SK-N-SH (cell line): ENCODE results near the gene DCUN1D3. TPM values are rescaled to one million over a fixed set of nuclear protein-coding genes. Genes with fewer than 3 reads are reported as not detected.

Experiments
- CTCF ChIA-PET: fragments of 300-600, 350-600 bp; formaldehyde crosslinking; extraction: SDS; loops from one replicate; lab custom pipeline; 2021; lab: Yijun Ruan, JAX
- POLR2A ChIA-PET: fragments of 350-600 bp; sonication (Branson Sonifier 250); formaldehyde crosslinking; extraction: SDS; loops from one replicate; lab custom pipeline; 2020; ENCODE audit warnings: antibody characterized with exemption, inconsistent platforms; lab: Yijun Ruan, JAX
- DNase-seq: peaks from one replicate; pipeline ENCODE4 v3.0.0; 2012
- H2AFZ ChIP-seq: fragments of 200-600 bp; sonication (generic); 2 replicates; pipeline ENCODE4 v1.8.1; 2016; ENCODE audit warnings: antibody characterized with exemption, mild to moderate bottlenecking, low read depth
- H3F3A ChIP-seq: fragments of 200-600 bp; sonication (generic); replicated peaks from 2 replicates; pipeline ENCODE3; 2016; ENCODE audit warnings: antibody characterized with exemption, mild to moderate bottlenecking; ENCODE audit not compliant: insufficient read depth
- H3K27ac ChIP-seq, 2 experiments: fragments of 200-500 bp in 1 of 2; fragments of 200-600 bp in 1 of 2; sonication (Bioruptor generic) in 1 of 2; sonication (generic), shearing (Covaris generic) in 1 of 2; 2 replicates each; pipeline versions ENCODE4 v1.5.1 to v1.6.1; 2014 to 2016; ENCODE audit warnings: low read depth in 2 of 2, inconsistent platforms in 1 of 2, low read length in 1 of 2, mild to moderate bottlenecking in 1 of 2, mixed read lengths in 1 of 2
- H3K27me3 ChIP-seq: fragments of 200-600 bp; sonication (generic), shearing (Covaris generic); 2 replicates; pipeline ENCODE4 v1.6.1; 2016; ENCODE audit warnings: mixed run types; ENCODE audit not compliant: insufficient read depth
- H3K36me3 ChIP-seq, 2 experiments: fragments of 200-500 bp in 1 of 2; fragments of 200-600 bp in 1 of 2; sonication (Bioruptor generic) in 1 of 2; sonication (generic) in 1 of 2; replicated peaks in 1 of 2; 2 replicates each; pipeline versions ENCODE3 to v1.5.1; 2014 to 2016; ENCODE audit warnings: low read length in 1 of 2, mild to moderate bottlenecking in 1 of 2; ENCODE audit not compliant: insufficient read depth in 2 of 2, control insufficient read depth in 1 of 2
- H3K4me1 ChIP-seq, 2 experiments: fragments of 200-500 bp in 1 of 2; fragments of 200-600 bp in 1 of 2; sonication (Bioruptor generic) in 1 of 2; sonication (generic), shearing (Covaris generic) in 1 of 2; 2 replicates each; pipeline versions ENCODE4 v1.5.1 to v1.6.1; 2014 to 2016; ENCODE audit warnings: low read depth in 1 of 2, low read length in 1 of 2, mixed run types in 1 of 2; ENCODE audit not compliant: insufficient read depth in 2 of 2, control insufficient read depth in 1 of 2
- H3K4me2 ChIP-seq: fragments of 200-600 bp; sonication (generic), shearing (Covaris generic); 2 replicates; pipeline ENCODE4 v1.6.1; 2017; ENCODE audit warnings: mixed run types
- H3K4me3 ChIP-seq, 2 experiments: fragments of 200-500 bp in 1 of 2; fragments of 200-600 bp in 1 of 2; sonication (Bioruptor generic) in 1 of 2; sonication (generic), shearing (Covaris generic) in 1 of 2; 2 replicates each; pipeline versions ENCODE4 v1.5.1 to v1.8.1; 2014 to 2016; ENCODE audit warnings: low read depth in 2 of 2, inconsistent platforms in 1 of 2, low read length in 1 of 2, mild to moderate bottlenecking in 1 of 2, mixed read lengths in 1 of 2, moderate library complexity in 1 of 2
- H3K79me2 ChIP-seq: fragments of 200-600 bp; sonication (generic); 2 replicates; pipeline ENCODE4 v1.8.1; 2017; ENCODE audit warnings: mild to moderate bottlenecking; ENCODE audit not compliant: insufficient read depth
- H3K9ac ChIP-seq: fragments of 200-600 bp; sonication (generic); 2 replicates; pipeline ENCODE4 v1.6.1; 2017; ENCODE audit warnings: mixed run types
- H3K9me2 ChIP-seq: fragments of 200-600 bp; sonication (generic); 2 replicates; pipeline ENCODE4 v1.6.1; 2017; ENCODE audit warnings: mixed run types
- H3K9me3 ChIP-seq: fragments of 200-600 bp; sonication (generic); 2 replicates; pipeline ENCODE4 v1.6.1; 2017; ENCODE audit warnings: mixed run types, mild to moderate bottlenecking, moderate library complexity
- H4K20me1 ChIP-seq: fragments of 200-600 bp; sonication (generic); 2 replicates; pipeline ENCODE4 v1.6.1; 2017; ENCODE audit warnings: mild to moderate bottlenecking, mixed run types; ENCODE audit not compliant: insufficient read depth
- CTCF ChIP-seq: fragments of 200-600 bp; sonication (generic); IDR thresholded peaks from 2 replicates; pipeline ENCODE4 v1.6.1; 2017; ENCODE audit warnings: antibody characterized with exemption, mild to moderate bottlenecking, moderate library complexity
- ELF1 ChIP-seq: IDR thresholded peaks from 2 replicates; pipeline ENCODE4 v1.4.0; 2012
- EZH2phosphoT487 ChIP-seq: fragments of 200-600 bp; sonication (generic); IDR thresholded peaks from 2 replicates; pipeline ENCODE4 v1.6.1; 2017; ENCODE audit warnings: low read depth, mixed run types, mild to moderate bottlenecking, antibody characterized with exemption, moderate library complexity, borderline replicate concordance
- FOSL2 ChIP-seq: IDR thresholded peaks from 2 replicates; pipeline ENCODE4 v1.4.0; 2012; ENCODE audit warnings: low read depth, mild to moderate bottlenecking, moderate library complexity, borderline replicate concordance
- FOXJ3 ChIP-seq: sonication (generic); formaldehyde crosslinking; IDR thresholded peaks from 2 replicates; pipeline ENCODE4 v1.5.1; 2020; ENCODE audit warnings: mild to moderate bottlenecking, missing genetic modification reagents
- GATA2 ChIP-seq: sonication (generic); formaldehyde crosslinking; IDR thresholded peaks from 2 replicates; pipeline ENCODE4 v1.5.0; 2020; ENCODE audit warnings: mild to moderate bottlenecking, missing genetic modification reagents
- MEF2A ChIP-seq: IDR thresholded peaks from 2 replicates; pipeline ENCODE4 v1.4.0; 2012; ENCODE audit warnings: low read depth, borderline replicate concordance
- NFIC ChIP-seq: IDR thresholded peaks from 2 replicates; pipeline ENCODE4 v1.4.0; 2012; ENCODE audit warnings: borderline replicate concordance
- POLR2AphosphoS5 ChIP-seq: IDR thresholded peaks from 2 replicates; pipeline ENCODE4 v1.6.1; 2012; ENCODE audit warnings: low read depth, low read length
- RAD21 ChIP-seq: IDR thresholded peaks from 2 replicates; pipeline ENCODE4 v1.6.1; 2012; ENCODE audit warnings: mild to moderate bottlenecking, low read length
- RXRA ChIP-seq: IDR thresholded peaks from 2 replicates; pipeline ENCODE4 v1.4.0; 2012; ENCODE audit warnings: low read depth, mild to moderate bottlenecking, borderline replicate concordance
- USF1 ChIP-seq: IDR thresholded peaks from 2 replicates; pipeline ENCODE4 v1.4.0; 2012; ENCODE audit warnings: low read depth, borderline replicate concordance
- WGBS: methylation state at CpG from one replicate; pipeline ENCODE4 v1.1.6; 2017; ENCODE audit warnings: low lambda C conversion rate; 5-methylcytosine and 5-hydroxymethylcytosine counted together
- polyA plus RNA-seq, 3 experiments: library from polyadenylated mRNA; depleted of rRNA; stranded (reverse); fragments of >200 nt; gene quantifications; 2 replicates each; pipeline ENCODE4 v1.2.3, GENCODE V29; 2012
- TF ChIP-seq, protein P1 (sequence below): IDR thresholded peaks from 2 replicates; pipeline ENCODE4; 2012
- TF ChIP-seq, protein P2 (sequence below): IDR thresholded peaks from 2 replicates; pipeline ENCODE4 v1.4.0; 2012; ENCODE audit warnings: low read depth

Gene DCUN1D3
- polyA plus RNA-seq, 1 of the 3 experiments (the other 2 are of a cell fraction), result 4.7 TPM

GRCh38 chr16:20811889-20812439 lies 88.2 kb downstream of the DCUN1D3 start:
- Histone ChIP-seq H3K9me2 (no peaks in the 10 kb centered on the region), H3K4me2 (no peak overlapping the region), H3F3A (peaks cover 16% of the 10 kb centered on the region), H3K9me3 (no peaks in the 10 kb centered on the region), H3K79me2 (peaks cover 13% of the 10 kb centered on the region; the same call in 1 of the 2 replicates), H3K27ac (no peak overlapping the region), H4K20me1 (no peaks in the 10 kb centered on the region), H2AFZ (no peak overlapping the region), H3K27me3 (no peaks in the 10 kb centered on the region), H3K4me3 (no peak overlapping the region), H3K4me1 (peaks cover 0 to 2% of the 10 kb centered on the region in 2 experiments; a peak in 1 of 4 replicates), H3K9ac (no peak overlapping the region), H3K36me3 (peaks cover under 1 to 11% of the 10 kb centered on the region in 2 experiments)
- POLR2A ChIA-PET, result no interaction called here
- CTCF ChIA-PET, result interaction anchor here (2.3 kb wide), 1 partner anchor 38 kb away, joined by 7 read pairs; no protein-coding TSS in a partner anchor
- TF ChIP-seq RXRA (no peak), FOXJ3 (CRISPR knock-in tag) (no peak)
- WGBS, result 88% methylated on average over 10 of the region's 10 CpGs
- no peak for DNase-seq

DNA sequence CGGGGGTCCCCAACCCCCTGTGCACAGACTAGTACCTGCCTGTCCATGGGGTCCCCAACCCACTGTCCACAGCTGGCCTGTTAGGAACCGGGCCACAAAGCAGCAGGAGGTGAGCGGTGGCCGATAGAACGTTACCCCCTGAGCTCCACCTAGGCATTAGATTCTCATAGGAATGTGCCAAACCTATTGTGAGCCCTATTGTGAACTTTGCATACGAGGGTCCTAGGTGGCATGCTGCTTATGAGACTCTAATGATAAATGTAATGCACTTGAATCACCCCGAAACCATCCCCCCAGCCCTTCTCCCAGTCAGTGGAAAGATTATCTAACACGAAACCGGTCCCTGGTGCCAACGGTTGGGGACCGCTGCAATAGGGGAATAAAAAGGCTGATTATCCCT lies 92.3 kb downstream of the DCUN1D3 start:
- Histone ChIP-seq H4K20me1 (no peaks in the 10 kb centered on the region), H3K4me3 (no peak overlapping the region; a peak in 1 of 4 replicates), H3K9me3 (no peaks in the 10 kb centered on the region), H2AFZ (peak overlapping the region; percentile 95; the same call in 1 of the 2 replicates), H3K4me2 (peak overlapping the region; percentile 93), H3K9me2 (no peaks in the 10 kb centered on the region), H3F3A (peaks cover 32% of the 10 kb centered on the region), H3K4me1 (peaks cover 2 to 4% of the 10 kb centered on the region in 2 experiments; a peak in 2 of 4 replicates), H3K27me3 (no peaks in the 10 kb centered on the region), H3K27ac (peak overlapping the region in 1 of 2 experiments; percentile 80; a peak in 1 of 4 replicates), H3K9ac (no peak overlapping the region; the same call in 1 of the 2 replicates), H3K79me2 (peaks cover 26% of the 10 kb centered on the region; the same call in 1 of the 2 replicates), H3K36me3 (no peaks in the 10 kb centered on the region)
- ChIA-PET POLR2A (no interaction called here), CTCF (interaction anchor here (2.1 kb wide), 1 partner anchor 42 kb away, joined by 8 read pairs; no protein-coding TSS in a partner anchor)
- DNase-seq, result no peak
- WGBS, result 93% methylated on average over 11 of the region's 11 CpGs
- TF ChIP-seq CTCF, result no peak
- TF ChIP-seq POLR2AphosphoS5, result no peak
- no peak for TF ChIP-seq GATA2 (CRISPR knock-in tag)
- TF ChIP-seq, protein P1, sequence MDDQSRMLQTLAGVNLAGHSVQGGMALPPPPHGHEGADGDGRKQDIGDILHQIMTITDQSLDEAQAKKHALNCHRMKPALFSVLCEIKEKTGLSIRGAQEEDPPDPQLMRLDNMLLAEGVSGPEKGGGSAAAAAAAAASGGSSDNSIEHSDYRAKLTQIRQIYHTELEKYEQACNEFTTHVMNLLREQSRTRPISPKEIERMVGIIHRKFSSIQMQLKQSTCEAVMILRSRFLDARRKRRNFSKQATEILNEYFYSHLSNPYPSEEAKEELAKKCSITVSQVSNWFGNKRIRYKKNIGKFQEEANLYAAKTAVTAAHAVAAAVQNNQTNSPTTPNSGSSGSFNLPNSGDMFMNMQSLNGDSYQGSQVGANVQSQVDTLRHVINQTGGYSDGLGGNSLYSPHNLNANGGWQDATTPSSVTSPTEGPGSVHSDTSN, result no peak
- no peak for TF ChIP-seq USF1
- no peak for TF ChIP-seq ELF1
- no peak for TF ChIP-seq RAD21
- TF ChIP-seq EZH2phosphoT487, result no peak
- TF ChIP-seq, protein P2, sequence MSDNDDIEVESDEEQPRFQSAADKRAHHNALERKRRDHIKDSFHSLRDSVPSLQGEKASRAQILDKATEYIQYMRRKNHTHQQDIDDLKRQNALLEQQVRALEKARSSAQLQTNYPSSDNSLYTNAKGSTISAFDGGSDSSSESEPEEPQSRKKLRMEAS, result no peak
- TF ChIP-seq NFIC, result no peak
- no peak for TF ChIP-seq FOSL2
- no peak for TF ChIP-seq MEF2A
- no peak for TF ChIP-seq RXRA
